Measurements from ENCODE around the gene DDRGK1.
"Not testable (repeated sequence)": the region's sequence is repeated elsewhere in the genome, so short reads cannot be mapped to it uniquely, and the experiment has no call there.

DDRGK1 gene

GRCh38 chr20:3199206-3199605, 5.3 kb downstream of the DDRGK1 start:
- no peaks in the 10 kb centered on the region for H3K9me3 ChIP-seq (ENCODE audit: control insufficient read depth in 1 of 2, low read length in 2 of 2)
- peaks cover 29 to 51% of the 10 kb centered on the region in 2 donors for H3K36me3 ChIP-seq (ENCODE audit: control insufficient read depth in 1 of 2, insufficient read depth in 2 of 2, low read length in 2 of 2)
- no peak overlapping the region for H3K27ac ChIP-seq (ENCODE audit: low read depth, low read length)
- no peaks in the 10 kb centered on the region for H3K27me3 ChIP-seq (ENCODE audit: control insufficient read depth in 1 of 2, insufficient read depth in 2 of 2, low read length in 2 of 2)
- H3K4me3 ChIP-seq (ENCODE audit: low read depth in 1 of 2, low read length in 2 of 2), result no peak overlapping the region
- H3K4me1 ChIP-seq (ENCODE audit: control insufficient read depth in 1 of 2, insufficient read depth in 2 of 2, low read length in 2 of 2), result peaks cover 8 to 12% of the 10 kb centered on the region in 2 donors
- H3K9ac ChIP-seq (ENCODE audit: low read depth in 1 of 2, low read length in 2 of 2), result no peak overlapping the region

GRCh38 chr20:3195590-3196237, 8.8 kb downstream of the DDRGK1 start:
- Histone ChIP-seq H3K4me1 (ENCODE audit: control insufficient read depth in 1 of 2, insufficient read depth in 2 of 2, low read length in 2 of 2) (no peaks in the 10 kb centered on the region), H3K27ac (ENCODE audit: low read depth, low read length) (no peak overlapping the region), H3K9ac (ENCODE audit: low read depth in 1 of 2, low read length in 2 of 2) (no peak overlapping the region), H3K9me3 (ENCODE audit: control insufficient read depth in 1 of 2, low read length in 2 of 2) (no peaks in the 10 kb centered on the region), H3K4me3 (ENCODE audit: low read depth in 1 of 2, low read length in 2 of 2) (no peak overlapping the region), H3K27me3 (ENCODE audit: control insufficient read depth in 1 of 2, insufficient read depth in 2 of 2, low read length in 2 of 2) (no peaks in the 10 kb centered on the region), H3K36me3 (ENCODE audit: control insufficient read depth in 1 of 2, insufficient read depth in 2 of 2, low read length in 2 of 2) (peaks cover 46 to 79% of the 10 kb centered on the region in 2 donors)

- no peaks in the 10 kb centered on the region for H3K27me3 ChIP-seq (ENCODE audit: control insufficient read depth in 1 of 2, insufficient read depth in 2 of 2, low read length in 2 of 2)
- H3K27ac ChIP-seq (ENCODE audit: low read depth, low read length), result no peak overlapping the region
- H3K9ac ChIP-seq (ENCODE audit: low read depth in 1 of 2, low read length in 2 of 2), result no peak overlapping the region
- no peaks in the 10 kb centered on the region for H3K9me3 ChIP-seq (ENCODE audit: control insufficient read depth in 1 of 2, low read length in 2 of 2)
- no peaks in the 10 kb centered on the region for H3K4me1 ChIP-seq (ENCODE audit: control insufficient read depth in 1 of 2, insufficient read depth in 2 of 2, low read length in 2 of 2)
- H3K36me3 ChIP-seq (ENCODE audit: control insufficient read depth in 1 of 2, insufficient read depth in 2 of 2, low read length in 2 of 2), result peaks cover 44 to 75% of the 10 kb centered on the region in 2 donors
- H3K4me3 ChIP-seq (ENCODE audit: low read depth in 1 of 2, low read length in 2 of 2), result no peak overlapping the region
Observed at GRCh38 chr20:3194617-3195280, 9.7 kb downstream of the DDRGK1 start.

GRCh38 chr20:3193806-3194616, 10.5 kb downstream of the DDRGK1 start:
- Histone ChIP-seq H3K4me3 (ENCODE audit: low read depth in 1 of 2, low read length in 2 of 2) (no peak overlapping the region), H3K36me3 (ENCODE audit: control insufficient read depth in 1 of 2, insufficient read depth in 2 of 2, low read length in 2 of 2) (peaks cover 44 to 73% of the 10 kb centered on the region in 2 donors), H3K4me1 (ENCODE audit: control insufficient read depth in 1 of 2, insufficient read depth in 2 of 2, low read length in 2 of 2) (no peaks in the 10 kb centered on the region)

DNA sequence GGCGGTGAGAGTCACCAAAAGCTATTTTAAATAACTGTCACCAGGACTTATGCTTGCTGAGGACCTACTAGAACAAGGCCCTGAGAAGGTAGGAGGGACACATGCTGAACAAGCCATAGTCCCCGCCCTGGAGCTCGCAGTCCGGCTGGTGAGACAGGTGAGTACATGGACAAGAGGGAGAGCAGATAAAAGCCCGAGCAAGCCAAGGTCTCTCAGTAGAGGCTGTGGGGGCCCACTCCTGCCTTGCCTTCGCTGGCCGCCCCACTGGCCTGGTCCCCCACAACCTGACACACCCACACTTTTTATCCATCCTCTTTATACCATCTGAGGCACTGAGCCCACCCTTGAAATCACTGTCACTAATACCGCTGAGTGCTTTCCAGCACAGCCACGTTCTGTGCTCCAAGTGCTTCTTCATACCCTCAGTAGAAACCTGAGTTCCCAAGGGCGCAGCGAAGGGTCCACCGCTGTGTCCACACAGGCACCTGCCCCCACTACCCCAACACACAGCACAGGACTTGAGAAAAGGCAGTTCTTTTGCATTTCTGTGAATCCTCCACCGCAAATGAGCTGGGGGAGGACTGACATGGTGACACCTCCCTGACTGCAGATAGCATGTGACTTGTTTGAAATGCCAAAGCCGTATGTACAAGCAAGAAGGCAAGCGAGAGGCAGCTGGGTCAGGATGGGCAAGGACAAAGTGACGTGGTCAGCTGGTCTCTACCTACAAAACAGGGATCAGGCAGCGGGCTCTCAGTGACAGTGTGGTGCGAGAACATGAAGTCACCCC, 12.1 kb downstream of the DDRGK1 start:
- Histone ChIP-seq H3K36me3 (ENCODE audit: control insufficient read depth in 1 of 2, insufficient read depth in 2 of 2, low read length in 2 of 2) (peaks cover 44 to 67% of the 10 kb centered on the region in 2 donors), H3K4me3 (ENCODE audit: low read depth in 1 of 2, low read length in 2 of 2) (no peak overlapping the region), H3K9me3 (ENCODE audit: control insufficient read depth in 1 of 2, low read length in 2 of 2) (no peaks in the 10 kb centered on the region), H3K9ac (ENCODE audit: low read depth in 1 of 2, low read length in 2 of 2) (no peak overlapping the region), H3K4me1 (ENCODE audit: control insufficient read depth in 1 of 2, insufficient read depth in 2 of 2, low read length in 2 of 2) (no peaks in the 10 kb centered on the region), H3K27me3 (ENCODE audit: control insufficient read depth in 1 of 2, insufficient read depth in 2 of 2, low read length in 2 of 2) (no peaks in the 10 kb centered on the region), H3K27ac (ENCODE audit: low read depth, low read length) (no peak overlapping the region)

More at GRCh38 chr20:3193806-3194616, 10.5 kb downstream of the DDRGK1 start:
- no peak overlapping the region for H3K27ac ChIP-seq (ENCODE audit: low read depth, low read length)
- H3K9me3 ChIP-seq (ENCODE audit: control insufficient read depth in 1 of 2, low read length in 2 of 2), result no peaks in the 10 kb centered on the region
- no peaks in the 10 kb centered on the region for H3K27me3 ChIP-seq (ENCODE audit: control insufficient read depth in 1 of 2, insufficient read depth in 2 of 2, low read length in 2 of 2)
- no peak overlapping the region for H3K9ac ChIP-seq (ENCODE audit: low read depth in 1 of 2, low read length in 2 of 2)

DNA sequence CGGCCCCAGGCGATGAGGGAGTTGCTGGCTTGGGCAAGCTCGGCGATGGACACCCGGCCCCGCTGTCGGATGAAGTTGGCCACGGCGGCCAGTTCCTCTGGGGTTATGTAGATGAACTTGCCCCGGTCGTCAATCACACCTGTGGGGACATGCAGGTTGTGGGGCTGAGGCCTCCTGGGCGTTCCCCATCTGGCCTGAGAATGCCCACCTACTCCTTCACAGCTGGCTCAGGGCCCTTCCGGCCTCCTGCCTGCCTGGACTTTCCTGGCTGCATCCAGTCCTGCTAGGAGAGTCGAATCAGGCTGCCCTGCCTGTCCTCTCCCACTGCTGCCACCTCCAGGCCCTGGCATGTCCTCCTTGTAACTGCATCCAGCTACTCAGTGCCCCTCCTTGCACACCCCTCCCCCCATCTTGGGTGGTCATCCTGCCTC, 13.8 kb downstream of the DDRGK1 start:
- no peak overlapping the region for H3K27ac ChIP-seq (ENCODE audit: low read depth, low read length)
- H3K36me3 ChIP-seq (ENCODE audit: control insufficient read depth in 1 of 2, insufficient read depth in 2 of 2, low read length in 2 of 2), result peaks cover 41 to 59% of the 10 kb centered on the region in 2 donors
- no peak overlapping the region for H3K9ac ChIP-seq (ENCODE audit: low read depth in 1 of 2, low read length in 2 of 2)

GRCh38 chr20:3189561-3190131, 14.8 kb downstream of the DDRGK1 start:
- Histone ChIP-seq H3K27ac (ENCODE audit: low read depth, low read length) (no peak overlapping the region), H3K9ac (ENCODE audit: low read depth in 1 of 2, low read length in 2 of 2) (no peak overlapping the region), H3K4me3 (ENCODE audit: low read depth in 1 of 2, low read length in 2 of 2) (no peak overlapping the region), H3K4me1 (ENCODE audit: control insufficient read depth in 1 of 2, insufficient read depth in 2 of 2, low read length in 2 of 2) (no peaks in the 10 kb centered on the region), H3K36me3 (ENCODE audit: control insufficient read depth in 1 of 2, insufficient read depth in 2 of 2, low read length in 2 of 2) (peaks cover 30 to 48% of the 10 kb centered on the region in 2 donors), H3K9me3 (ENCODE audit: control insufficient read depth in 1 of 2, low read length in 2 of 2) (no peaks in the 10 kb centered on the region), H3K27me3 (ENCODE audit: control insufficient read depth in 1 of 2, insufficient read depth in 2 of 2, low read length in 2 of 2) (no peaks in the 10 kb centered on the region)

More for the DNA sequence above, 13.8 kb downstream of the DDRGK1 start:
- Histone ChIP-seq H3K4me1 (ENCODE audit: control insufficient read depth in 1 of 2, insufficient read depth in 2 of 2, low read length in 2 of 2) (no peaks in the 10 kb centered on the region), H3K9me3 (ENCODE audit: control insufficient read depth in 1 of 2, low read length in 2 of 2) (no peaks in the 10 kb centered on the region), H3K27me3 (ENCODE audit: control insufficient read depth in 1 of 2, insufficient read depth in 2 of 2, low read length in 2 of 2) (no peaks in the 10 kb centered on the region), H3K4me3 (ENCODE audit: low read depth in 1 of 2, low read length in 2 of 2) (no peak overlapping the region)

DNA sequence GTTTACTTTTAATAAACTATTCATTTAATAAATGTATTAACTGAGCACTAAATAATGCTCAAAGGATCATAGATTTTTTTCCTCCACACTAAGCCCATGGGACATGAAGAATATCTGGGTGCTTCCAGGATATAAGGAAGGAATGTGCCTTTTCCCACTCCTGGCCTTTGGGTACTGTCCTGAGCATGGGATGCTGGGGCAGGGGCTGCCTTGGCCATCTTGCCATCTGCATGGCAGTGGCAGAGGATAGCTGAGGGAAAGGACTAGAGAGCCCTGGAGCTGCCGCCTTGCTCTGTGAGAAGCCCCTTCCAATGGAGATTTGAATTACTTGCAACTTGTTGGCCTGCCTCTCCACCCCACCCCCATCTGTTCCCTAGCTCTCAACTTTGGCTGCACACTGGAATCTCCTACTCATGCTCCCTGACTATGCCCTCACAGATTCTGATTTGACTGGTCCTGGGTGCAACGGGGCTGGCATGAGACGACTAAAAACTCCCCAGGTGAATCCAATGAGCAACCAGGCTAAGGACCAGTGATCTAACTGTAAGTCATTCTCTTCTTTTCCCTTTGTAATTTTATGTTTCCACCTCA, 15.6 kb downstream of the DDRGK1 start:
- Histone ChIP-seq H3K9me3 (ENCODE audit: control insufficient read depth in 1 of 2, low read length in 2 of 2) (no peaks in the 10 kb centered on the region), H3K9ac (ENCODE audit: low read depth in 1 of 2, low read length in 2 of 2) (no peak overlapping the region), H3K4me1 (ENCODE audit: control insufficient read depth in 1 of 2, insufficient read depth in 2 of 2, low read length in 2 of 2) (no peaks in the 10 kb centered on the region), H3K27me3 (ENCODE audit: control insufficient read depth in 1 of 2, insufficient read depth in 2 of 2, low read length in 2 of 2) (no peaks in the 10 kb centered on the region), H3K27ac (ENCODE audit: low read depth, low read length) (no peak overlapping the region), H3K4me3 (ENCODE audit: low read depth in 1 of 2, low read length in 2 of 2) (no peak overlapping the region), H3K36me3 (ENCODE audit: control insufficient read depth in 1 of 2, insufficient read depth in 2 of 2, low read length in 2 of 2) (peaks cover 23 to 41% of the 10 kb centered on the region in 2 donors)

- H3K9me3 ChIP-seq (ENCODE audit: control insufficient read depth in 1 of 2, low read length in 2 of 2); H3K4me3 ChIP-seq (ENCODE audit: low read depth in 1 of 2, low read length in 2 of 2); H3K9ac ChIP-seq (ENCODE audit: low read depth in 1 of 2, low read length in 2 of 2); H3K27ac ChIP-seq (ENCODE audit: low read depth, low read length); H3K4me1 ChIP-seq (ENCODE audit: control insufficient read depth in 1 of 2, insufficient read depth in 2 of 2, low read length in 2 of 2); H3K27me3 ChIP-seq (ENCODE audit: control insufficient read depth in 1 of 2, insufficient read depth in 2 of 2, low read length in 2 of 2): not testable (repeated sequence)
- peaks cover 19 to 33% of the 10 kb centered on the region in 2 donors for H3K36me3 ChIP-seq (ENCODE audit: control insufficient read depth in 1 of 2, insufficient read depth in 2 of 2, low read length in 2 of 2)
Observed at GRCh38 chr20:3187861-3188260, 16.6 kb downstream of the DDRGK1 start.
